GM12878 (cell line): ENCODE measurements around the gene PCDHGC4. TPM values are rescaled to one million over a fixed set of nuclear protein-coding genes. Genes with fewer than 3 reads are reported as not detected.

Experiments
- ATAC-seq: fragments of 200-7000 bp; cut with Tn5 transposase; 3 replicates; pipeline ENCODE4 v1.9.1; 2020; ENCODE audit warnings: mild to moderate bottlenecking, moderate library complexity
- BruUV-seq: library from RNA; stranded (reverse); fragments of 400-500 nt; replicated peaks from 2 replicates; lab custom pipeline; 2021; lab: Mats Ljungman, UMichigan
- CTCF ChIA-PET: fragments of 300-600 bp; sonication (Branson Sonifier 250); formaldehyde crosslinking; extraction: SDS; loops from one replicate; lab custom pipeline; 2021; ENCODE audit warnings: inconsistent platforms; lab: Yijun Ruan, JAX
- POLR2A ChIA-PET: fragments of 350-600 bp; formaldehyde crosslinking; extraction: SDS; loops from one replicate; lab custom pipeline; 2021; ENCODE audit warnings: inconsistent platforms; lab: Charles Lee
- RAD21 ChIA-PET: fragments of 300-600 bp; sonication (Branson Sonifier 250); formaldehyde crosslinking; loops from one replicate; lab custom pipeline; 2023; ENCODE audit warnings: antibody characterized with exemption; ENCODE audit not compliant: unreplicated experiment; lab: Charles Lee
- SMC1A ChIA-PET: fragments of 300-600 bp; sonication (Branson Sonifier 250); formaldehyde crosslinking; loops from one replicate; lab custom pipeline; 2023; ENCODE audit not compliant: unreplicated experiment, uncharacterized antibody; lab: Charles Lee
- DNase-seq: peaks from one replicate; pipeline ENCODE4 v3.0.0-alpha.2; 2011; ENCODE audit warnings: low read depth, low spot score
- FAIRE-seq: peaks from 3 replicates; lab custom pipeline; 2011; peaks lifted over from hg19 to GRCh38; lab: Jason Lieb, UNC
- H2AFZ ChIP-seq: 2 replicates; pipeline ENCODE4 v1.6.0; 2011; ENCODE audit warnings: low read depth, low read length, control low read depth; ENCODE audit not compliant: control insufficient read depth
- H3K27ac ChIP-seq: 2 replicates; pipeline ENCODE4 v1.5.1; 2011; ENCODE audit warnings: control low read depth; ENCODE audit not compliant: control insufficient read depth, insufficient read depth
- H3K27me3 ChIP-seq, 2 experiments: replicated peaks in 1 of 2; 2 replicates each; pipeline versions ENCODE4 v1.6.0 to v1.6.1; 2011; ENCODE audit warnings: low read length in 1 of 2; ENCODE audit not compliant: control insufficient read depth in 2 of 2, insufficient read depth in 2 of 2
- H3K36me3 ChIP-seq, 2 experiments: 2 replicates each; pipeline ENCODE4 v1.5.1; 2011; ENCODE audit warnings: low read length in 1 of 2; ENCODE audit not compliant: control insufficient read depth in 2 of 2, insufficient read depth in 2 of 2
- H3K4me1 ChIP-seq: 2 replicates; pipeline ENCODE4 v1.6.1; 2011; ENCODE audit warnings: mild to moderate bottlenecking, low read length, moderate library complexity, mixed read lengths; ENCODE audit not compliant: control insufficient read depth, insufficient read depth
- H3K4me2 ChIP-seq: 2 replicates; pipeline ENCODE4 v1.6.0; 2011; ENCODE audit warnings: control low read depth; ENCODE audit not compliant: control insufficient read depth, insufficient read depth
- H3K4me3 ChIP-seq: fragments of 200-600 bp; sonication (generic); 2 replicates; pipeline ENCODE4 v1.5.1; 2016
- H3K79me2 ChIP-seq: 2 replicates; pipeline ENCODE4 v1.6.0; 2011; ENCODE audit warnings: low read length; ENCODE audit not compliant: control insufficient read depth, insufficient read depth
- H3K9ac ChIP-seq: 2 replicates; pipeline ENCODE4 v1.8.0; 2011; ENCODE audit warnings: low read length, control low read depth, mixed read lengths; ENCODE audit not compliant: control insufficient read depth, insufficient read depth
- H3K9me3 ChIP-seq: replicated peaks from 3 replicates; pipeline ENCODE4 v1.5.1; 2011; ENCODE audit warnings: mild to moderate bottlenecking, low read length; ENCODE audit not compliant: control insufficient read depth, insufficient read depth
- H4K20me1 ChIP-seq: 2 replicates; pipeline ENCODE4 v1.6.0; 2011; ENCODE audit not compliant: control insufficient read depth, insufficient read depth
- BMI1 ChIP-seq: fragments of 450-650 bp; IDR thresholded peaks from 2 replicates; pipeline ENCODE4 v1.6.1; 2016; ENCODE audit warnings: mild to moderate bottlenecking, moderate library complexity, borderline replicate concordance
- GATAD2B ChIP-seq: fragments of 450-650 bp; conservative IDR thresholded peaks from 2 replicates; pipeline ENCODE4 v1.6.1; 2017; ENCODE audit warnings: low read depth, mild to moderate bottlenecking, moderate library complexity
- KLF5 ChIP-seq: fragments of 450-650 bp; IDR thresholded peaks from 2 replicates; pipeline ENCODE4 v1.6.1; 2014; ENCODE audit warnings: mild to moderate bottlenecking; ENCODE audit not compliant: partially characterized antibody
- MXI1 ChIP-seq: fragments of 150-350 bp; IDR thresholded peaks from 2 replicates; pipeline ENCODE4 v1.6.1; 2011; ENCODE audit warnings: low read depth, mild to moderate bottlenecking, inconsistent platforms, low read length, improper control_type of control experiment
- PAX5 ChIP-seq: IDR thresholded peaks from 2 replicates; pipeline ENCODE4 v1.6.1; 2011; ENCODE audit warnings: low read depth, low read length, borderline replicate concordance
- SMARCA5 ChIP-seq: fragments of 450-650 bp; IDR thresholded peaks from 2 replicates; pipeline ENCODE4 v1.6.1; 2017; ENCODE audit warnings: mild to moderate bottlenecking
- YY1 ChIP-seq: IDR thresholded peaks from 2 replicates; pipeline ENCODE4 v1.6.1; 2011; ENCODE audit warnings: low read depth, mild to moderate bottlenecking, low read length
- ZNF622 ChIP-seq: fragments of 450-650 bp; IDR thresholded peaks from 2 replicates; pipeline ENCODE4 v1.6.1; 2017; ENCODE audit warnings: mild to moderate bottlenecking, inconsistent platforms
- WGBS: methylation state at CpG from one replicate; pipeline ENCODE4 v1.1.6; 2016; ENCODE audit warnings: low lambda C conversion rate; ENCODE audit not compliant: insufficient replicate concordance, insufficient coverage; ENCODE audit errors: missing lambda C conversion rate; 5-methylcytosine and 5-hydroxymethylcytosine counted together
- in situ Hi-C: fragments of 300-500 bp; cut with MboI; formaldehyde crosslinking; loops from 9 replicates; pipeline ENCODE4 v1.14.3; 2018; ENCODE audit warnings: mixed read lengths
- intact Hi-C: fragments of 100-400 bp; cut with micrococcal nuclease; formaldehyde crosslinking; loops from one replicate; pipeline ENCODE4 v1.14.2; 2022; ENCODE audit not compliant: unreplicated experiment
- polyA plus RNA-seq, 11 experiments: library from polyadenylated mRNA; depleted of rRNA in 4 of 11; unstranded in 6 of 11; stranded (reverse) in 5 of 11; fragments of >200 nt; fragmentation: Nextera tagmentation in 4 of 11; fragmentation: Illumina TruSeq in 1 of 11; extraction: Ambion mirVana in 4 of 11; extraction: Trizol in 1 of 11; gene quantifications; 1 replicate in 1 of 11; 2 replicates in 10 of 11; pipeline versions ENCODE4 v1.2.1 to v1.2.3, GENCODE V29; 2011 to 2016; ENCODE audit warnings: inconsistent platforms in 2 of 11, missing spikeins in 2 of 11, low read depth in 1 of 11
- total RNA-seq, 4 experiments: library from RNA; depleted of rRNA in 3 of 4; stranded (reverse); fragments of >200 nt in 3 of 4; fragmentation: Illumina TruSeq in 1 of 4; extraction: Trizol in 1 of 4; gene quantifications; 2 replicates each; pipeline versions ENCODE4 v1.2.1 to v1.2.3, GENCODE V29; 2013 to 2021
- TF ChIP-seq, protein P1 (sequence below), 3 experiments: IDR thresholded peaks in 2 of 3; conservative IDR thresholded peaks in 1 of 3; 2 replicates each; pipeline ENCODE4 v1.5.1; 2011; ENCODE audit warnings: low read depth in 3 of 3, low read length in 3 of 3, mild to moderate bottlenecking in 3 of 3, control low read depth in 2 of 3, moderate library complexity in 2 of 3, inconsistent platforms in 1 of 3, mixed read lengths in 1 of 3; ENCODE audit not compliant: control insufficient read depth in 2 of 3, insufficient read depth in 1 of 3; ENCODE audit errors: extremely low read depth in 1 of 3
- TF ChIP-seq, protein P2 (sequence below): fragments of 150-350 bp; IDR thresholded peaks from 2 replicates; pipeline ENCODE4 v1.6.1; 2016; ENCODE audit warnings: low read depth, low read length

Gene PCDHGC4
- total and polyA plus RNA-seq, 10 of the 15 experiments (the other 5 are each of a cell fraction or from before 2014, with no cell fraction given), result 0.04 to 1.2 (median 0.52) TPM

DNA sequence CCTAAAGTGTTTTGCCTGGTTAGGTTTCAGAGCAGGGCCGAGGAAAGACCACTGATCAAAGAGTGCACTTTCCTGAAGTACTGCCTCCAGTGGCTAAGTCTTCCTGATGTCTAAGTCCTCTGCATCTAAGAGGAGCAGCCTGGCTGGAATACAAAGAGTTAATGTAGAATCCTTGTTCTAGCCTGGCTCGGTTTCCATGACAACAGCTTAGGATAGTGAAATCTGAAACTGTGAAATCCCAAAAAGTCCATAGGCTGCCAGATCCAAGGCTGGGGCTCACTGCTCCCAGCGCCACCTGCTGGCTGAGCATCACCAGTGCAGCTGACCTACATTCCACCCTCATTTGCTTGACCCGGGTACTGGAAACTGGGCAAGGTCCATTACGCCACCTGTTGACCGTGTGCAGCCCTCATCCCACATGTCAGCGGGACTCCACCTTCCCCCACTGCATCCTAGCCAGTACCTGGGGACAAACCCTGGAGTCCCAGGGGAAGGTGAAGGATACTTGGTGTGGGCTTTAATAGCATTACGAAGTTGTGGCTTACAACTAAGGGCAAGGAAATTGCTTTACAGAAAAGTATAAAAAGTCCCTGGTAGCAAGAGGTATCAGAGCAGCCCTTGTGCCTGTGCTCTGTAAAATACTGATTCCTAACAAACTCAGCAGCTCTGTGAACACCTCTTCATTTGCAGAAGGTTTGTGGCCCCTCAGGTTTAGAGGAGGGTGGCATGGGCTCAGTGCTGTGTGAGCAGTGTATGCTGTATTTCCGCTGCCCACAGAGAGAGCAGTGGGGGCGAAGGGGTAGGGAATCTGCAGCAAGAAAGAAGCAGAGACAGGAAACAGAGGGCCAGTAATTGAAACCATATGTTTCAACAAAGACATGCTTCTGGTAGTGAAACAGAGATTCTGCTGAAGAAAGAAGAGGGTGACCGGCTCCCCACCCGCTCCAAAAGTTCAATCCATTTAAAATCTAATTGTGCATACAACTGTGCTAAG is 40.1 kb downstream of the PCDHGC4 start (continued):
- peak; percentile 29; the same call in 1 of the 2 replicates for TF ChIP-seq PAX5
- TF ChIP-seq, protein P1, sequence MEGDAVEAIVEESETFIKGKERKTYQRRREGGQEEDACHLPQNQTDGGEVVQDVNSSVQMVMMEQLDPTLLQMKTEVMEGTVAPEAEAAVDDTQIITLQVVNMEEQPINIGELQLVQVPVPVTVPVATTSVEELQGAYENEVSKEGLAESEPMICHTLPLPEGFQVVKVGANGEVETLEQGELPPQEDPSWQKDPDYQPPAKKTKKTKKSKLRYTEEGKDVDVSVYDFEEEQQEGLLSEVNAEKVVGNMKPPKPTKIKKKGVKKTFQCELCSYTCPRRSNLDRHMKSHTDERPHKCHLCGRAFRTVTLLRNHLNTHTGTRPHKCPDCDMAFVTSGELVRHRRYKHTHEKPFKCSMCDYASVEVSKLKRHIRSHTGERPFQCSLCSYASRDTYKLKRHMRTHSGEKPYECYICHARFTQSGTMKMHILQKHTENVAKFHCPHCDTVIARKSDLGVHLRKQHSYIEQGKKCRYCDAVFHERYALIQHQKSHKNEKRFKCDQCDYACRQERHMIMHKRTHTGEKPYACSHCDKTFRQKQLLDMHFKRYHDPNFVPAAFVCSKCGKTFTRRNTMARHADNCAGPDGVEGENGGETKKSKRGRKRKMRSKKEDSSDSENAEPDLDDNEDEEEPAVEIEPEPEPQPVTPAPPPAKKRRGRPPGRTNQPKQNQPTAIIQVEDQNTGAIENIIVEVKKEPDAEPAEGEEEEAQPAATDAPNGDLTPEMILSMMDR (IDR thresholded peaks at IDR 0.05 in 2 of 3, conservative IDR thresholded peaks at IDR 0.05 in 1 of 3; ENCODE audit: control insufficient read depth in 2 of 3, extremely low read depth in 1 of 3, insufficient read depth in 1 of 3, low read depth in 3 of 3, low read length in 3 of 3), result peak; percentile 98 to 100 (median 99)
- peak; percentile 35 for TF ChIP-seq KLF5
- TF ChIP-seq YY1, result peak; percentile 82
- TF ChIP-seq BMI1, result 0 out of 2 replicates have a peak, but pooled peaks have one; percentile 62
- peak; percentile 66 for TF ChIP-seq GATAD2B
- peak; percentile 91 for TF ChIP-seq SMARCA5
- TF ChIP-seq MXI1, result no peak

DNA sequence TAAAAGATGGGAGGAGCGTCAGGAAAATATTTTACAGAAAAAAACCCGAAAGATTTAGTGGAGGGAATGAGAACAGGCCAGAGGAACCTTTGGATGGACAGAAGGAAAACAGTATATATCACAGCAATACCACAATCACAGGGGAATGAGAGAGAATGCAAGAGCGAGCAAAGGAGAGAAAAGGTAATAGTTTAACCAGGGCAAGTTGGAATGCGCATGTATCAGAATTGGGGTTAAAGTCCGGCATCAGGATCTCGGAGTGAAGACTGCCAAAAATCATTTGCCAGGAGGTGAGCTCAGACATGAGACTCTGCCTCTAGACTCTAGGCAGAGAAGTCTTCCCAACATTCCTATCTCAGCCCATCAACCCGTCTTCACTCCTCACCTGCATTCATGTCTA is 40.8 kb downstream of the PCDHGC4 start:
- no peaks in the 10 kb centered on the region for H3K9me3 ChIP-seq
- RAD21 ChIA-PET, result interaction anchor here (0.7 to 6.2 kb wide), 5 partner anchors 14 to 105 kb away, joined by 4 to 66 read pairs (median 19); partner anchors contain the start of genes PCDHGA11 and PCDHGC3
- H3K27me3 ChIP-seq, result no peaks in the 10 kb centered on the region
- FAIRE-seq, result no peak
- H3K27ac ChIP-seq, result no peak overlapping the region
- CTCF ChIA-PET, result interaction anchor here (0.6 to 11.2 kb wide), 16 partner anchors 8 to 112 kb away, joined by 3 to 194 read pairs (median 16); partner anchors contain the start of genes PCDHGA10, PCDHGA11, PCDHGA12 and PCDHGC3
- peaks cover 34% of the 10 kb centered on the region for H3K4me1 ChIP-seq
- no peak for ATAC-seq
- 87% methylated on average over 7 of the region's 7 CpGs for WGBS
- POLR2A ChIA-PET, result no interaction called here
- in situ Hi-C loops (loop anchor here (5.0 kb wide), 1 partner anchor 48 kb away; the partner anchor contains the start of gene PCDHGC3), intact Hi-C loops (no loop called here)
- peaks cover 14 to 43% of the 10 kb centered on the region in 2 experiments for H3K36me3 ChIP-seq
- no peak overlapping the region for H3K4me2 ChIP-seq
- no peaks in the 10 kb centered on the region for H4K20me1 ChIP-seq
- no peak for DNase-seq
- no peak overlapping the region for H2AFZ ChIP-seq
- no peak for TF ChIP-seq ZNF622
- TF ChIP-seq, protein P2, sequence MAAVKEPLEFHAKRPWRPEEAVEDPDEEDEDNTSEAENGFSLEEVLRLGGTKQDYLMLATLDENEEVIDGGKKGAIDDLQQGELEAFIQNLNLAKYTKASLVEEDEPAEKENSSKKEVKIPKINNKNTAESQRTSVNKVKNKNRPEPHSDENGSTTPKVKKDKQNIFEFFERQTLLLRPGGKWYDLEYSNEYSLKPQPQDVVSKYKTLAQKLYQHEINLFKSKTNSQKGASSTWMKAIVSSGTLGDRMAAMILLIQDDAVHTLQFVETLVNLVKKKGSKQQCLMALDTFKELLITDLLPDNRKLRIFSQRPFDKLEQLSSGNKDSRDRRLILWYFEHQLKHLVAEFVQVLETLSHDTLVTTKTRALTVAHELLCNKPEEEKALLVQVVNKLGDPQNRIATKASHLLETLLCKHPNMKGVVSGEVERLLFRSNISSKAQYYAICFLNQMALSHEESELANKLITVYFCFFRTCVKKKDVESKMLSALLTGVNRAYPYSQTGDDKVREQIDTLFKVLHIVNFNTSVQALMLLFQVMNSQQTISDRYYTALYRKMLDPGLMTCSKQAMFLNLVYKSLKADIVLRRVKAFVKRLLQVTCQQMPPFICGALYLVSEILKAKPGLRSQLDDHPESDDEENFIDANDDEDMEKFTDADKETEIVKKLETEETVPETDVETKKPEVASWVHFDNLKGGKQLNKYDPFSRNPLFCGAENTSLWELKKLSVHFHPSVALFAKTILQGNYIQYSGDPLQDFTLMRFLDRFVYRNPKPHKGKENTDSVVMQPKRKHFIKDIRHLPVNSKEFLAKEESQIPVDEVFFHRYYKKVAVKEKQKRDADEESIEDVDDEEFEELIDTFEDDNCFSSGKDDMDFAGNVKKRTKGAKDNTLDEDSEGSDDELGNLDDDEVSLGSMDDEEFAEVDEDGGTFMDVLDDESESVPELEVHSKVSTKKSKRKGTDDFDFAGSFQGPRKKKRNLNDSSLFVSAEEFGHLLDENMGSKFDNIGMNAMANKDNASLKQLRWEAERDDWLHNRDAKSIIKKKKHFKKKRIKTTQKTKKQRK, result no peak
- TF ChIP-seq, all 136 proteins: peak for 0
- no peaks in the 10 kb centered on the region for H3K79me2 ChIP-seq
- no peak overlapping the region for H3K4me3 ChIP-seq
- SMC1A ChIA-PET, result interaction anchor here (0.6 to 13.7 kb wide), 10 partner anchors 14 to 112 kb away, joined by 3 to 176 read pairs (median 6); partner anchors contain the start of genes PCDHGA10, PCDHGA11, PCDHGA12 and PCDHGC3
- no TSS peak for BruUV-seq
- no peak overlapping the region for H3K9ac ChIP-seq
